ENCODE measurements around the gene PPP1R1B. TPM values are rescaled to one million over a fixed set of nuclear protein-coding genes. Genes with fewer than 3 reads are reported as not detected.
A peak's percentile ranks its signal among the peaks of the same experiment; 100 is the strongest.

PPP1R1B gene
- total RNA-seq, 2 donors from 2014 or later: 0.22 to 0.42 TPM

DNA sequence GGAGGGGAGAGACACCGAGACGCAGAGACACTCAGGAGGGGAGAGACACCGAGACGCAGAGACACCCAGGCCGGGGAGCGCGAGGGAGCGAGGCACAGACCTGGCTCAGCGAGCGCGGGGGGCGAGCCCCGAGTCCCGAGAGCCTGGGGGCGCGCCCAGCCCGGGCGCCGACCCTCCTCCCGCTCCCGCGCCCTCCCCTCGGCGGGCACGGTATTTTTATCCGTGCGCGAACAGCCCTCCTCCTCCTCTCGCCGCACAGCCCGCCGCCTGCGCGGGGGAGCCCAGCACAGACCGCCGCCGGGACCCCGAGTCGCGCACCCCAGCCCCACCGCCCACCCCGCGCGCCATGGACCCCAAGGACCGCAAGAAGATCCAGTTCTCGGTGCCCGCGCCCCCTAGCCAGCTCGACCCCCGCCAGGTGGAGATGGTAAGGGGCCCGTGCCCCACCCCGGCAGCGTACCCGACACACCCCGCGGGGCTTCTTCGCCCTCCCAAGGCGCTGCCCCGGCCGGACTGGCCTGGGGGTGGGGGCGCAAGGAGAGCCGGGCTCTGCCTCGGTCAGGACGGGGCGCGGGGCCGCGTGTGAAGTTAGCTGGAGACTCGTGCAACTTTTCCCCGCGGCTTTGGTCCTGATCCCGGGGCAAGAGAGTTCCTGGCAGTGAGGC lies 427 bp downstream of the PPP1R1B start:
- no peak overlapping the region for H3K4me3 Mint-ChIP-seq

DNA sequence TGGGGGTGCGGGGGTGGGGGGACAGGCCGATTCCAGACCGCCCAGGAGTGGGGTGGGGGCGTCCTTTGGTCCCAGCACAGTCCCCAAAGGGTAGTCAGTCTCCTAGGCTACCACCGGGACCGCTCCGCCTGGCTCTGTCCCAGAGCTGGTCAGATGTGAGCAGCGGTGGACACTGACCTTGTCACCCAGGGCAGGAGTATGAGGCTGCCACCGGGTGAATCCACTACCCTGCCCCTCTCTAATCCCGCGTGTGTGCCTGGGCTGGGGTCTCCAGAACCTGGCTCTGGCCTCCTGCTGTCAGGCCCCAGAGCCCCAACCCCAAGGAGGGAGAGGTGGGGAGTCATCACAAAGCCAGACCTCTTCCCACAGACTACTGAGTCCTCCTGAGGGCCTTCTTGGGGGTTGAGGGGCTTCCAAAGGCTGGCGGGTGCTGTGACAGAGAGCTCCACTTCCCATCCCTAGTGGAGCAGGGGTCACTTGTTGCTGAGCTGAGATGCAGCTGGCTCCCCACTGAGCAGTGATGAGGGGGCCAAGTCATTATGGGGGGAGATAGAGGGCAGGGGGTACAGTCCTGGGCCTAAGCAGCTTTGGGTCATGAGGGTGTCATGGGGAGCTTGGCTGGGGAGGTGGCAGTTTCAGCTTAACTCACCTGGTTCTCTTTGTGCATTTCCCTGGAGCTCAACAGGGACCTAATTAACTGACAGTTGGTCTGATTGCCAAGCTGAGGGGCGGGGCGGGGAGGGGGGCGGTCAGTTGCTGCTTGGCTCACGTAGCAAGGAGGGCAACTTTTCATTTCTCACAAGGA lies 1.2 kb downstream of the PPP1R1B start:
- Mint-ChIP-seq H3K4me3 (no peak overlapping the region), H3K36me3 (ENCODE audit: low read depth) (peaks cover 5% of the 10 kb centered on the region), H3K27me3 (peaks cover 47% of the 10 kb centered on the region), H3K27ac (peak overlapping the region; percentile 45), H3K4me1 (peaks cover 21% of the 10 kb centered on the region)
- ATAC-seq: no peak
- H3K9me3 ChIP-seq (ENCODE audit: control insufficient read depth, low read length, poor library complexity, severe bottlenecking): no peaks in the 10 kb centered on the region
- DNase-seq: no peak

More for the DNA sequence above, 427 bp downstream of the PPP1R1B start:
- H3K9me3 ChIP-seq (ENCODE audit: control insufficient read depth, low read length, poor library complexity, severe bottlenecking): no peaks in the 10 kb centered on the region
- DNase-seq: no peak
- Mint-ChIP-seq H3K4me1 (peaks cover 26% of the 10 kb centered on the region), H3K27me3 (peaks cover 47% of the 10 kb centered on the region), H3K36me3 (ENCODE audit: low read depth) (peaks cover 5% of the 10 kb centered on the region), H3K27ac (no peak overlapping the region)
- ATAC-seq: no peak

DNA sequence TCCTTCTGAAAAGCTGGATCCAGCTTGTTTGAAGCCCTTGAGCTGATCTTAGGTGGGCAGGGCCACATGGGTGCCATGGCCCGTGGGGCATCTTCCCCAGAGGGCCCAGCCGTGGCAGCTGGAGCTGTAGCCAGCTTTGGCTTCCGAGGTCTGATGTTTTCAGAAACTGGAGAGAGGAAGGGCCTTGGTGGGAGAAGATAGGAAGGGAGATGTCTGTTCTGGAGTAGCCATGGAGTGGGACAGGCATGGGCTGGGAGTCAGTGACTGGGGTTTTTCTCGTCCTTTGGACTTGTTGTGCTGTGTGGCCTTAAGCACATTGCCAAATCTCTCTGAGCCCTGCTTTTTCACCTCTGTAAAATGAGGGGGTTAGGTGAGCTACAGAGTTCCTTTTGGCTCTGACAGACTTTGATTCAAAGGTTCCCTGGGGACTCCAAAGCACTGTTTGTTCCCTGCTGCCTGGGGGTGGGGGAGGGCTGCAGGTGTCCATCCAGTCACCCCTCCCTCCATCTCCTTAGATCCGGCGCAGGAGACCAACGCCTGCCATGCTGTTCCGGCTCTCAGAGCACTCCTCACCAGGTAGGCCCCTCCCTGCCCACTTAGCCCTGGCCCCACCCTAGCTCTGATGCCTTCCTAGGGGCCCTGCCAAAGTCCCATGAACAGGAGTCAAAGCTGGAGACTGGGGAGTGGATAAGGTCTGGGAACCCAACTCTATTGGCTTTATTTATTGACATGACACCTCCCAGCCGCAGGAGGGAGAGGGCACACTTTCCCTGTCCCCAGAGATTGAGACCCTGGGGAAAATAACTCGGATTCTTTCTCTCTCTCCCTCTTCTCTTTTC lies 2.1 kb downstream of the PPP1R1B start:
- peaks cover 19% of the 10 kb centered on the region for H3K4me1 Mint-ChIP-seq
- H3K27ac Mint-ChIP-seq: peak overlapping the region; percentile 45
- ATAC-seq (no peak), DNase-seq (no peak)
- no peak overlapping the region for H3K4me3 Mint-ChIP-seq
- no peaks in the 10 kb centered on the region for H3K9me3 ChIP-seq (ENCODE audit: control insufficient read depth, low read length, poor library complexity, severe bottlenecking)
- peaks cover 5% of the 10 kb centered on the region for H3K36me3 Mint-ChIP-seq (ENCODE audit: low read depth)
- H3K27me3 Mint-ChIP-seq: peaks cover 47% of the 10 kb centered on the region

DNA sequence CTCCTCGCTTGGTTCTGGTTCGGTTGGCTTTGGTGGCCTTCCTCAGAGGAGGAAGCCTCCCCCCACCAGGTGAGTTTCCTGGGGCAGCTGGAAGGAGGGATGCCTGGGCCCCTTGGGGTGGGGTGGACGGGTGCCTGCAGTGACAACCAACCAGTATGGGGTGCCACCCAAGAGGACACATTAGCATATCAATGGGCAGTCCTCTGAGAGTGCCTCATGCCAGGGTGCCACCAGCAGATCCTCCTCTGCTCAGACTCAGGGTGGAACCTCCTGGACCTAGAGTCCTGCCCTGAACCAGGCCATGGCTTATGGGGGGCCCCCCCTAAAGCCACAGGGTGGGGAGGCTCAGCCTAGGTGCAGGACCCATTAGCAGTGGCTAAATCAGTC lies 2.7 kb downstream of the PPP1R1B start:
- no peak for DNase-seq
- Mint-ChIP-seq H3K27ac (no peak overlapping the region), H3K27me3 (peaks cover 47% of the 10 kb centered on the region), H3K4me3 (no peak overlapping the region), H3K4me1 (peaks cover 21% of the 10 kb centered on the region), H3K36me3 (ENCODE audit: low read depth) (peaks cover 5% of the 10 kb centered on the region)
- ATAC-seq: no peak
- H3K9me3 ChIP-seq (ENCODE audit: control insufficient read depth, low read length, poor library complexity, severe bottlenecking): no peaks in the 10 kb centered on the region

DNA sequence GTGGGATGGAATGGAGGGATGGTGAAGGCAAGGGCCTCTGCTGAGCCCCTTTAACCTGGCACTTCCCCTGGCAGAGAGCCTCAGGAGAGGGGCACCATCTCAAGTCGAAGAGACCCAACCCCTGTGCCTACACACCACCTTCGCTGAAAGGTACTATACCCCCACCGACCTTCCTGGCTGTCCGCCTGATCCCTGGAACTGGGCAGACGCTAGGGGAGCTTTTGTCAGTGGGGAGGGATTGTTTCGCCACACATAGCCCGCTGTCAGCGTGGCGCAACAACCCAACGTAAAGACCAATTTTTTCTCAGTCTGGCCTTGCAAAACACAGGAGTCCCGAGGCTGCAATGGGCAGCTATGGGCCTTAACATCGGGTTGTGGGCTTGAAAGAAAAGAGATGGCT lies 3.1 kb downstream of the PPP1R1B start:
- ATAC-seq (no peak), DNase-seq (no peak)
- H3K9me3 ChIP-seq (ENCODE audit: control insufficient read depth, low read length, poor library complexity, severe bottlenecking): no peaks in the 10 kb centered on the region
- Mint-ChIP-seq H3K4me1 (peaks cover 19% of the 10 kb centered on the region), H3K27me3 (peaks cover 43% of the 10 kb centered on the region), H3K27ac (no peak overlapping the region), H3K4me3 (no peak overlapping the region), H3K36me3 (ENCODE audit: low read depth) (peaks cover 5% of the 10 kb centered on the region)

DNA sequence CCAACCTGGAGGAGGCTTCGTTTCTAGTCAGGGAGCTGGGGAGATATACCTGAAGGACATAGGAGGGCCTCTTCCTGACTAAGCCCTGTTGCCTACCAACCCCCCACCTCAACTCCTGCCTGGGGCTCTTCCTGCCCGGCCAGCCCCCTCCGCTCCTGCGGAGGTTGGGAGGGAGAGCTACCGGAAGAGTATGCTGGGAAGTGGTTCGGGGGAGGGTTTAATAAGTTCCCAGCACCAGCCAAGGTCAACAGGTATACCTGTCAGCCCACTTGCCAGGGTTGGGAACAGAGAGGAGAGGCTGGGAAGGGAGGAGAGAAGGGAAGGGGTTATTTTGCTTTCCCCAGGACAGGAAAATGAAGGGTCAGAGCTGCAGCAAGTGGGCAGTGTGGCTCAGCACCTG lies 4.7 kb downstream of the PPP1R1B start:
- ATAC-seq (no peak), DNase-seq (no peak)
- Mint-ChIP-seq H3K36me3 (ENCODE audit: low read depth) (peaks cover 5% of the 10 kb centered on the region), H3K27ac (no peak overlapping the region), H3K4me3 (no peak overlapping the region), H3K27me3 (peaks cover 28% of the 10 kb centered on the region), H3K4me1 (peaks cover 15% of the 10 kb centered on the region)
- no peaks in the 10 kb centered on the region for H3K9me3 ChIP-seq (ENCODE audit: control insufficient read depth, low read length, poor library complexity, severe bottlenecking)

DNA sequence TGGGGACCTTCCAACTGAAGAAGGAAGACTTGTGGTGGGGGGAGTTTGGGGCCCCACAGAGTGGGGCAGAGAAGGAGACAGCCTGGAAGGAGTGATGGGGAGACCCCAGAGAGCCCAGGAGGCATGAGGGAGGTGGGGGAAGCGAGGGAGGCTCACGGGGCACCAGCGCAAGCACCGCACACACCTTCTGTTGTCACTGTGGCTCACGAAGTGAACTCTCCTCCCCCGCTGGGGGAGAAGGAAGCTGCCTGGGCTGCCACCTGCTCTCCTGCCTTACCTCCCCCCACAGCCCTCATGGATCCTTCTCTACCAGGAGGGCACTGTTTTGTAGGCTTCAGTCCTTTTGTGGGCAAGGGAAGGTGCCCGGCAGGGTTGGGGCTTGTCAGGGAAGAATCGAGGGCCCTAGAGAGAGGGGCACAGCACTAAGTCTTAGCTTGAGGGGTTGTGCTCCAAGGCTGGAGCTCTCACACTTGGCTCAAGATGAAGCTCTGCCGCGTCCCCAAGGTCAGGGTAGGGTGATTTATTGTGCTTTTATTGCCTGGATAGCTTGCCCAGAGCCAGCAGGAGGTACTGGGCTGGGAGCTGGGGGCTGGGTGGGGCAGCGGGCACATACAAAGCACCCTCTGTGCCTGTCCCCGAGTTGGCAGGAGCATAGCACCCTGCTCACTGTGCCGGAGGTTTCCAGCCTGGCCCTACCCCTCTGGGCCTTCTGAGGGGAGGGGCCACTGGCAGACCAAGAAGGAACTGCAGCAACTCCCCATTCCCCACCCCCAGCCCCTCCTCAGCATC lies 5.6 kb downstream of the PPP1R1B start:
- H3K36me3 Mint-ChIP-seq (ENCODE audit: low read depth): peaks cover 5% of the 10 kb centered on the region
- H3K9me3 ChIP-seq (ENCODE audit: control insufficient read depth, low read length, poor library complexity, severe bottlenecking): no peaks in the 10 kb centered on the region
- H3K27ac Mint-ChIP-seq: no peak overlapping the region
- H3K4me3 Mint-ChIP-seq: no peak overlapping the region
- DNase-seq (no peak), ATAC-seq (no peak)
- peaks cover 12% of the 10 kb centered on the region for H3K4me1 Mint-ChIP-seq
- H3K27me3 Mint-ChIP-seq: peaks cover 25% of the 10 kb centered on the region

DNA sequence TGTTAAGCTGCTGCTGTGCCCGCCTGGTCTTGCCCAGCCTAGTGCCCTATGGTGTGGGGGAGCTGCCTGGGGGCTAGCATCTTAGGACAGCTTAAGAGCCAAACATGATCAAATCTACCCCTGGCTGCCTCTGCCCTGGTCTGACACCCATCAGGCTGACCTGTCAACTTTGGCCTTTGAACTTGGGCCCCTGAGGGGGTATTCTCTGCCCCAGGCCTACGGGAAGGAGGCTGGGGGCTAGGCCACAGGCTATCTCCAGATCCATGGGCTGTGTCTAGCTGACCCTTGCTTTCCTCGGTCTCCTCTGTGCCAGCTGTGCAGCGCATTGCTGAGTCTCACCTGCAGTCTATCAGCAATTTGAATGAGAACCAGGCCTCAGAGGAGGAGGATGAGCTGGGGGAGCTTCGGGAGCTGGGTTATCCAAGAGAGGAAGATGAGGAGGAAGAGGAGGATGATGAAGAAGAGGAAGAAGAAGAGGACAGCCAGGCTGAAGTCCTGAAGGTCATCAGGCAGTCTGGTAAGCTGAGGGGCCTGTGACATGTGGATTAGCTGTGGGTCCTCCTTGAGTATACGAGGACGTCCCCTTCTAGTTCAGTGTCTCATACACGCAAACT lies 6.9 kb downstream of the PPP1R1B start:
- no peak overlapping the region for H3K27ac Mint-ChIP-seq
- no peak overlapping the region for H3K4me3 Mint-ChIP-seq
- H3K27me3 Mint-ChIP-seq: peaks cover 21% of the 10 kb centered on the region
- H3K4me1 Mint-ChIP-seq: peaks cover 24% of the 10 kb centered on the region
- DNase-seq (no peak), ATAC-seq (no peak)
- H3K36me3 Mint-ChIP-seq (ENCODE audit: low read depth): peaks cover 5% of the 10 kb centered on the region
- H3K9me3 ChIP-seq (ENCODE audit: control insufficient read depth, low read length, poor library complexity, severe bottlenecking): no peaks in the 10 kb centered on the region

DNA sequence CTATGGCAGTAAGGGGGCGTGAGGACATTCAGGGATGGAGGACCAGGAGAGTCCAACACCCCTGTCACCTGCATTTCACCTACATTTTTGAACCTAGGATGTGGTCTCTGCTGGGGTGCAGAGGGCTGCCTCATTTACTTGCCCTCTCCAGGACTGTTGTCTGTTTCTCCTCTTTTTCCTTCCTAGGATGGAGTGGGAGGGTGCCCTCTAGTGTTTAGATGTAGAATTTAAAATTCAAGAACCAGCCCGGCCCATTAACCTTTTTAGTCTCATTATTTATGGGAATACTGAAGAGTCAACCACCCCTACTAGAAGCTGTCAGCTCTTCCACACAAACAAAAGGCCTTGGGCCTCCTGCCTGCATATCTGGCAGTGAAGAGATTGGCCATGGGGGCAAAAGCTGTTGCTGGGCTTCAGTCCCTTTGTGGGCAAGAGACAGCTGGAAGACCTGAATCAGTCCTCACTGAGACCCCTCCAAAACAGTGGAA lies 7.7 kb downstream of the PPP1R1B start:
- H3K4me1 Mint-ChIP-seq: peaks cover 29% of the 10 kb centered on the region
- peaks cover 4% of the 10 kb centered on the region for H3K36me3 Mint-ChIP-seq (ENCODE audit: low read depth)
- peak overlapping the region; percentile 83 for H3K27ac Mint-ChIP-seq
- no peaks in the 10 kb centered on the region for H3K9me3 ChIP-seq (ENCODE audit: control insufficient read depth, low read length, poor library complexity, severe bottlenecking)
- ATAC-seq (no peak), DNase-seq (no peak)
- H3K4me3 Mint-ChIP-seq: peak overlapping the region; percentile 15
- H3K27me3 Mint-ChIP-seq: peaks cover 16% of the 10 kb centered on the region

DNA sequence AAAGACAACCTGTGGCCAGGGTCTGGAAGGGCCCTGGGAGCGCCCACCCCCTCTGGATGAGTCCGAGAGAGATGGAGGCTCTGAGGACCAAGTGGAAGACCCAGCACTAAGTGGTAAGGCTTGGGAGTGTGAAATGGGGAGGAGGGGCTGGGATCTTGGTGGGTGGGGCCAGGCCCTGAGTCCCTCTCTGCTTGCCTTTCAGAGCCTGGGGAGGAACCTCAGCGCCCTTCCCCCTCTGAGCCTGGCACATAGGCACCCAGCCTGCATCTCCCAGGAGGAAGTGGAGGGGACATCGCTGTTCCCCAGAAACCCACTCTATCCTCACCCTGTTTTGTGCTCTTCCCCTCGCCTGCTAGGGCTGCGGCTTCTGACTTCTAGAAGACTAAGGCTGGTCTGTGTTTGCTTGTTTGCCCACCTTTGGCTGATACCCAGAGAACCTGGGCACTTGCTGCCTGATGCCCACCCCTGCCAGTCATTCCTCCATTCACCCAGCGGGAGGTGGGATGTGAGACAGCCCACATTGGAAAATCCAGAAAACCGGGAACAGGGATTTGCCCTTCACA lies 8.9 kb downstream of the PPP1R1B start:
- Mint-ChIP-seq H3K4me1 (peaks cover 37% of the 10 kb centered on the region), H3K4me3 (peak overlapping the region; percentile 33), H3K27ac (peak overlapping the region; percentile 95), H3K36me3 (ENCODE audit: low read depth) (peaks cover 4% of the 10 kb centered on the region), H3K27me3 (peaks cover 14% of the 10 kb centered on the region)
- ATAC-seq (no peak), DNase-seq (no peak)
- H3K9me3 ChIP-seq (ENCODE audit: control insufficient read depth, low read length, poor library complexity, severe bottlenecking): no peaks in the 10 kb centered on the region

DNA sequence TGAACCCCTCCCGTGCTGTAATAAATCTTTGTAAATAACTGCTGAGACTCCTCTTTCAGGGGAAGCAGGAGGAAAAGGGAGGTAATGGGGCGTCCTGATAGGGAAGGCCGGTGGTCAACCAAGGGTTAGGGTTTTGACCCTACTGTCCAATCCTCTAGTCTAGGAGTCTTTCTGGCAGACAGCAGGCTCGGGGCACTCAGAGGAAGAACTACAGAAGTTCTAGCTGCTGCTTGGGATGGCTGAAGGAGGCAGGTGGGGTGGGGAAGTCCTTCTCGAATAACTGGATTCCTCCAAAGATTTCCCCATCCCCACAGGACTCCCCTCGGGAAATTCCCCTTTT lies 9.8 kb downstream of the PPP1R1B start:
- peak overlapping the region; percentile 97 for H3K4me3 Mint-ChIP-seq
- ATAC-seq (no peak), DNase-seq (no peak)
- peaks cover 2% of the 10 kb centered on the region for H3K36me3 Mint-ChIP-seq (ENCODE audit: low read depth)
- H3K9me3 ChIP-seq (ENCODE audit: control insufficient read depth, low read length, poor library complexity, severe bottlenecking): no peaks in the 10 kb centered on the region
- peaks cover 6% of the 10 kb centered on the region for H3K27me3 Mint-ChIP-seq
- H3K27ac Mint-ChIP-seq: peak overlapping the region; percentile 95
- peaks cover 36% of the 10 kb centered on the region for H3K4me1 Mint-ChIP-seq
